ENCODE results near the gene SGCA. TPM values are rescaled to one million over a fixed set of nuclear protein-coding genes. Genes with fewer than 3 reads are reported as not detected.

The SGCA gene
- polyA plus RNA-seq, 1 donor (not counting 4 experiments of a cell fraction or from before 2014, with no cell fraction given) = not detected

DNA sequence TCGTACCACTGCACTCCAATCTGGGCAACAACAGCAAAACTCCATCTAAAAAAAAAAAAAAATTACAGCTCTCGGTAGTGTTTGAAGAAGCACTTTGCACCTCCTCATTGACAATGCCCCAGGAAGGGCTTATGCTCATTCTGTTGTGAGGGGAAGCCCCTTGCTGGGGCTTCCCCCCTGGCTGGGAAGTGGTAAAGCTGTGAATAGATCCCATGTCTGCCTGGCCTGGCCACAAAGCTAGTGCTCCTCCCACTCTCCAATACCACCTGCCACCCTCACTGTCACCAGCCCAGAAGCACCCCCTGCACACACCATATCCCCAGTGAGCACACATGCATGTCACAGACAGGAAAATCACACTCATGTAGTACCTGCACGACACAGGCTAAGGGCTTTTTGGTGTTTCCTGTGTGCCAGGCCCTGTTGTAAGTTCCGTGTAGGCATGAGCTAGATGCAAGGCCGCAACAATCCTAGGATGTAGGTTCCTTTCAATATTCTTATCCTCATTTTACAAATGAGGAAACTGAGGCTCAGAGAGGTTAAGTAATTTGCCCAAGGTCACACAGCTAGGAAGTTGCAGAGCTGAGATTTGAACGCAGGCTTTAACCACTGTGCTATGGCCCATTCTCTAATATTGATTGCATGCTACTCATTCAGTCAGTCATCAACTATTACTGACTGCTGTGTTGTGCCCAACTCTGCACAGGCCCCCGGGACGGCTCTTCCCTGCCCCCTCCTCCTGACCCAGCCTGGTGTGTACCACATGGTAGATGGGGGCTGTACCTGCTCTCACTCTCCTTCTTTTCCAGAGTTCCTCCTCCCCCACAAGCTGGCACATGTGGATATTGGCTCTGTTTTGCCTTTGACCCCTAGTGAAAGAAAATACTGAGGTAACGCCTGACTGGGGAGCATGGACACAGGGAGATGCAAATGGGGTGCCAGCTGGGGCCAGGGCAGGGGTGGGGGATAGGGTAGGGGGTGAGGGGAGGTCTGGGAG, 47.5 kb downstream of the SGCA start:
- dilution Hi-C loops (cut with MboI; ENCODE audit: extremely low pct_ligation_motif_present, low sequenced_read_pairs) = no loop called here
- Histone ChIP-seq H3K4me2 (ENCODE audit: control insufficient read depth, extremely low read depth, insufficient read depth, low read depth, low read length) (no peak overlapping the region), H2AFZ (ENCODE audit: control insufficient read depth, low read length) (no peak overlapping the region), H3K36me3 (ENCODE audit: control insufficient read depth in 2 of 2, extremely low read depth in 1 of 2, insufficient read depth in 2 of 2, low read length in 2 of 2) (no peaks in the 10 kb centered on the region), H3K9ac (ENCODE audit: control insufficient read depth, extremely low read depth, insufficient read depth, low read length) (no peak overlapping the region), H4K20me1 (ENCODE audit: control insufficient read depth, extremely low read depth, insufficient read depth, low read length) (no peaks in the 10 kb centered on the region), H3K9me3 (ENCODE audit: control insufficient read depth, low read depth, low read length) (no peaks in the 10 kb centered on the region), H3K9me1 (ENCODE audit: control insufficient read depth, extremely low read depth, insufficient read depth, low read length) (no peaks in the 10 kb centered on the region), H3K4me3 (ENCODE audit: control insufficient read depth in 2 of 3, extremely low read depth in 1 of 3, insufficient read depth in 2 of 3, low read depth in 1 of 3, low read length in 3 of 3) (no peak overlapping the region), H3K79me2 (ENCODE audit: control insufficient read depth, insufficient read depth, low read length) (no peaks in the 10 kb centered on the region), H3K4me1 (ENCODE audit: control insufficient read depth, extremely low read depth, insufficient read depth, low read length) (peaks cover 9% of the 10 kb centered on the region), H3K27me3 (ENCODE audit: control insufficient read depth, extremely low read depth, insufficient read depth, low read length) (no peaks in the 10 kb centered on the region), H3K27ac (ENCODE audit: control insufficient read depth, insufficient read depth, low read length) (no peak overlapping the region)
- DNase-seq (ENCODE audit: low read depth, low spot score) = no peak
- TF ChIP-seq EZH2 (IDR thresholded peaks at IDR 0.05; ENCODE audit: low read length) = no peak
- TF ChIP-seq, protein P1, sequence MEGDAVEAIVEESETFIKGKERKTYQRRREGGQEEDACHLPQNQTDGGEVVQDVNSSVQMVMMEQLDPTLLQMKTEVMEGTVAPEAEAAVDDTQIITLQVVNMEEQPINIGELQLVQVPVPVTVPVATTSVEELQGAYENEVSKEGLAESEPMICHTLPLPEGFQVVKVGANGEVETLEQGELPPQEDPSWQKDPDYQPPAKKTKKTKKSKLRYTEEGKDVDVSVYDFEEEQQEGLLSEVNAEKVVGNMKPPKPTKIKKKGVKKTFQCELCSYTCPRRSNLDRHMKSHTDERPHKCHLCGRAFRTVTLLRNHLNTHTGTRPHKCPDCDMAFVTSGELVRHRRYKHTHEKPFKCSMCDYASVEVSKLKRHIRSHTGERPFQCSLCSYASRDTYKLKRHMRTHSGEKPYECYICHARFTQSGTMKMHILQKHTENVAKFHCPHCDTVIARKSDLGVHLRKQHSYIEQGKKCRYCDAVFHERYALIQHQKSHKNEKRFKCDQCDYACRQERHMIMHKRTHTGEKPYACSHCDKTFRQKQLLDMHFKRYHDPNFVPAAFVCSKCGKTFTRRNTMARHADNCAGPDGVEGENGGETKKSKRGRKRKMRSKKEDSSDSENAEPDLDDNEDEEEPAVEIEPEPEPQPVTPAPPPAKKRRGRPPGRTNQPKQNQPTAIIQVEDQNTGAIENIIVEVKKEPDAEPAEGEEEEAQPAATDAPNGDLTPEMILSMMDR (optimal IDR thresholded peaks at IDR 0.05 in 1 of 3, IDR thresholded peaks at IDR 0.05 in 1 of 3, conservative IDR thresholded peaks at IDR 0.05 in 1 of 3; ENCODE audit: extremely low read depth in 1 of 3, insufficient read depth in 2 of 3, low read length in 3 of 3) = no peak
- FAIRE-seq = no peak

- dilution Hi-C loops (cut with MboI; ENCODE audit: extremely low pct_ligation_motif_present, low sequenced_read_pairs) = no loop called here
- Histone ChIP-seq H3K9me1 (ENCODE audit: control insufficient read depth, extremely low read depth, insufficient read depth, low read length) (no peaks in the 10 kb centered on the region), H3K27me3 (ENCODE audit: control insufficient read depth, extremely low read depth, insufficient read depth, low read length) (no peaks in the 10 kb centered on the region), H3K27ac (ENCODE audit: control insufficient read depth, insufficient read depth, low read length) (no peak overlapping the region), H3K9ac (ENCODE audit: control insufficient read depth, extremely low read depth, insufficient read depth, low read length) (no peak overlapping the region), H3K4me3 (ENCODE audit: control insufficient read depth in 2 of 3, extremely low read depth in 1 of 3, insufficient read depth in 2 of 3, low read depth in 1 of 3, low read length in 3 of 3) (no peak overlapping the region), H3K4me1 (ENCODE audit: control insufficient read depth, extremely low read depth, insufficient read depth, low read length) (peaks cover 25% of the 10 kb centered on the region), H4K20me1 (ENCODE audit: control insufficient read depth, extremely low read depth, insufficient read depth, low read length) (no peaks in the 10 kb centered on the region), H3K79me2 (ENCODE audit: control insufficient read depth, insufficient read depth, low read length) (no peaks in the 10 kb centered on the region), H3K36me3 (ENCODE audit: control insufficient read depth in 2 of 2, extremely low read depth in 1 of 2, insufficient read depth in 2 of 2, low read length in 2 of 2) (no peaks in the 10 kb centered on the region), H3K9me3 (ENCODE audit: control insufficient read depth, low read depth, low read length) (no peaks in the 10 kb centered on the region), H3K4me2 (ENCODE audit: control insufficient read depth, extremely low read depth, insufficient read depth, low read depth, low read length) (no peak overlapping the region), H2AFZ (ENCODE audit: control insufficient read depth, low read length) (no peak overlapping the region)
- FAIRE-seq = no peak
- TF ChIP-seq, protein P1 (optimal IDR thresholded peaks at IDR 0.05 in 1 of 3, IDR thresholded peaks at IDR 0.05 in 1 of 3, conservative IDR thresholded peaks at IDR 0.05 in 1 of 3; ENCODE audit: extremely low read depth in 1 of 3, insufficient read depth in 2 of 3, low read length in 3 of 3) = no peak
- no peak for TF ChIP-seq EZH2 (IDR thresholded peaks at IDR 0.05; ENCODE audit: low read length)
- DNase-seq (ENCODE audit: low read depth, low spot score) = no peak
Measured at GRCh38 chr17:50214976-50215760, 49.4 kb downstream of the SGCA start.

Measured in keratinocyte (primary cell).